HFF-Myc (cell line): ENCODE measurements around the gene HOXB3.
A peak's percentile ranks its signal among the peaks of the same experiment; 100 is the strongest.

Experiments used
- DNase-seq: peaks from one replicate; pipeline ENCODE4 v3.0.0-alpha.2; 2011; ENCODE audit warnings: low read depth; ENCODE audit errors: extremely low read depth
- H3K4me3 ChIP-seq: replicated peaks from 2 replicates; pipeline ENCODE4 v1.5.1; 2011; ENCODE audit warnings: low read depth, mild to moderate bottlenecking, control low read depth, low read length
- TF ChIP-seq, protein P1 (sequence below): IDR thresholded peaks from 2 replicates; pipeline ENCODE4 v1.5.1; 2012; ENCODE audit warnings: mild to moderate bottlenecking, low read depth, low read length, control low read depth; ENCODE audit errors: missing control alignments

The HOXB3 gene

DNA sequence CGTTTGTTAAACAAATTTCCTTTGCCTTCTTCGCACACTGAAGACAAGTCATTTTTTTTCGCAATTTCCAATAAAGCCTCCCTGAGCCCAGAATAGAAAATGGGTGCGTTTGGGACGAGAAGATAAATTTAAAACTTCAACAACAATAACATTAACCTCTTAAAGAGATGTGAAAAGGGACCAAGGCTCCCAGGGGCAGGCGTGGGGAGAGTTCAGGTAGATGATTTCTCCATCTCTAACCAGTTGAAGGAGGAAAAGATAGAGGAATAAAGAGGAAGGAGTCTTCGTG lies 10.6 kb downstream of the HOXB3 start:
- TF ChIP-seq, protein P1, sequence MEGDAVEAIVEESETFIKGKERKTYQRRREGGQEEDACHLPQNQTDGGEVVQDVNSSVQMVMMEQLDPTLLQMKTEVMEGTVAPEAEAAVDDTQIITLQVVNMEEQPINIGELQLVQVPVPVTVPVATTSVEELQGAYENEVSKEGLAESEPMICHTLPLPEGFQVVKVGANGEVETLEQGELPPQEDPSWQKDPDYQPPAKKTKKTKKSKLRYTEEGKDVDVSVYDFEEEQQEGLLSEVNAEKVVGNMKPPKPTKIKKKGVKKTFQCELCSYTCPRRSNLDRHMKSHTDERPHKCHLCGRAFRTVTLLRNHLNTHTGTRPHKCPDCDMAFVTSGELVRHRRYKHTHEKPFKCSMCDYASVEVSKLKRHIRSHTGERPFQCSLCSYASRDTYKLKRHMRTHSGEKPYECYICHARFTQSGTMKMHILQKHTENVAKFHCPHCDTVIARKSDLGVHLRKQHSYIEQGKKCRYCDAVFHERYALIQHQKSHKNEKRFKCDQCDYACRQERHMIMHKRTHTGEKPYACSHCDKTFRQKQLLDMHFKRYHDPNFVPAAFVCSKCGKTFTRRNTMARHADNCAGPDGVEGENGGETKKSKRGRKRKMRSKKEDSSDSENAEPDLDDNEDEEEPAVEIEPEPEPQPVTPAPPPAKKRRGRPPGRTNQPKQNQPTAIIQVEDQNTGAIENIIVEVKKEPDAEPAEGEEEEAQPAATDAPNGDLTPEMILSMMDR: no peak
- DNase-seq: no peak
- H3K4me3 ChIP-seq: no peak overlapping the region

DNA sequence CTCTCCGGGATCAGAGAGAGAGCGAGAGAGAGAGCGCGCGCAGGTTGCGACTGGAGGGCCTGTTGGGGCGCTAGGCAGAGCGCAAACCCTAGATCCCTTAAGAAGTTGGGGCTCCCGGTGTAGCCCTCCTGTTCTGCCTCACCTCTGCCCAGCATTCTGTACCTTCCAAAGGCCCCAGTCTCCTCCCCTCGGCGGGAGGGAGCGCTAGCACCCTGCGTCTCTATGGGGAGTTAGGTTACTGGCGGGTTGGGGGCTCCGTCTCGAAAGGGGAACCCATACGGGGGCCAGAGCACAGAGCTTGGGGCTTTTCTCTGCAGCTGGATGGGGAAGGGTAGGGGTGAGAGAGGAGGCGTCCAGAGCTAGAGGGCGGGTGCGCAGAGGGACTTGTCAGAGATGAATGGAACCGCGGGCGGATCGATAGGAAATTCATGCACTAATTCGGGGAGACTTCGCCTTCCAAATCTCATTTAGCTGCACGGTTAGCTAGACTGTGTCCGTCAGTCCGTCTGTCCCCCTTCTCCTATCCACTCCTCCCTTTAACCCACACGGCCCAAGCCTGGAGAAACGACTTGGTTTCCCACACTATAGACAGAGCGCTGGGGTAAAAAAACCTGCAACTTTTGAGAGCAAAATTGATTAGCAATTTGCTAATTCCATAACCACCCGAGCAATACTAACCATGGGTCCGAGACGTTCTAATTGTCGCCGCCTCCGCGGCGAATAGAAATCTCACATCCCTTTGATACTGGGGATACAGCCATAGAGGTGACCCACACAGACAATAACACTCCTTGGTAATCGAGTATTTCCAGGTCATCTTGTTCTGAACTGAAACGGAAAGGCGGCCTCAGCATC lies 11.2 kb downstream of the HOXB3 start:
- TF ChIP-seq, protein P1: no peak
- no peak for DNase-seq
- peak overlapping the region; percentile 12; the same call in 1 of the 2 replicates for H3K4me3 ChIP-seq

DNA sequence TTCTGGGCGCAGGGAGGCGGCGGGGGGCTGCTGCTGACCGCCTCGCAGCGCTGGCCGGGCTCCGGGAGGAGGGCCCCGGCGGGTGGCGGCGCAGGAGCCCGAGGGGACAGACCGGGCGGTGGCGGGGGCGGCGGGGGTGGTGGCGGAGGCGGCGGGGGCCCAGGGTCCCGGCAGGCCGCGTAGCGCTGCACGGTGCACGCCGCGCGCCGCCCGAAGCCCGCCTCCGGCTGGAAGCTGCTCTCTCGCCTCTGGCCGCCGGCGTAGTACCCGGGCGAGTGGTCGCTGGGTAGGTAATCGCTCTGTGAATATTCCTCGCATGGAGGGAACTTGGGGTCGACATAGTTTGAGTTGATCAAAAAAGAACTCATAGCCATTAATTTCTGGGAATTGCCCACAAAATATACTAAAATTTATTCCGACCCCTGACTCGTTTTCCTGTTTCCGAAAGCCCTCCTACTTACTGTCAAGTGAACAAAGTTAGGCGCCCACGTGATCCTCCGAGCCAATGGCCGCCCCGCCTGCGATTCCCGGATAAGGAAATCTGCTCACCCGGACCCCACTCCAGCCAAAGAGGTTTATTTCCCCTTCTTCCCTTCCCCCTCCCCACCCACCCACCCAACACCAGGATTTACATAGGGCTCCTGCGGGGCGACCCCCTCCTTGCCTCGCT lies 12.0 kb downstream of the HOXB3 start, which contains the start of gene HOXB4:
Gene HOXB4 (minus strand): TSS at position 405 of the 670 bp plus-strand sequence. CDS start 31 bp downstream, at position 374.
- DNase-seq: no peak
- TF ChIP-seq, protein P1: no peak
- peak within 1 kb of the TSS; percentile 31 for H3K4me3 ChIP-seq

DNA sequence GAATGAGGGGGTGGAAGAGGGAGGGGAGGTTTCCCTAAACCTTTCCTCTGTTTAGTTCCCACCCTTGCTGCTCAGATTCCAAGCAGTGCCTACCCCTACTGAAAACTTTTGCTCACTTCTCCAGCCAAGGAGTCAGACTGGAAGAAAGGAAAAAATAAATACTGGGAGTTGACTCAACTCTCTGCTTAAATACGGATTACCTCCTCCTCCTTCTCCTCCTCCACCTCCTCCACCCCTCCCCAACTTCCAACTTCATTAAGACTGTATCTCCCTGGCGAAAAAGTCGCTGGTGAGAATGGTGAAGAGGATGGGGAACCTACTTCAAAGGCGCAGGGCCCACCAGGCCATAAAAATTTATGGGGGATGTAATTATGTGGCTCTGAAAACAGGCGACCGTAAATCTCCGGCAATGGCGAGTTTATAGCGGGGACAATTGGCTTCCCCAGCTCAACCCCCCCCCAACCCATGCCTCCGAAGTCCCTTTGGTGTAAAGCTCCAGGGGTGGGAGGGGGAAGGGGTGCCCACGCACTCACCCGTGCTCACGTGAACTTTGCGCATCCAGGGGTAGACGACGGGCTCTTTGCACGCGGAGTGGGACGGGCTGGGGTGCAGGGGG lies 12.6 kb downstream of the HOXB3 start:
- peak overlapping the region; percentile 31 for H3K4me3 ChIP-seq
- TF ChIP-seq, protein P1: no peak
- DNase-seq: no peak

DNA sequence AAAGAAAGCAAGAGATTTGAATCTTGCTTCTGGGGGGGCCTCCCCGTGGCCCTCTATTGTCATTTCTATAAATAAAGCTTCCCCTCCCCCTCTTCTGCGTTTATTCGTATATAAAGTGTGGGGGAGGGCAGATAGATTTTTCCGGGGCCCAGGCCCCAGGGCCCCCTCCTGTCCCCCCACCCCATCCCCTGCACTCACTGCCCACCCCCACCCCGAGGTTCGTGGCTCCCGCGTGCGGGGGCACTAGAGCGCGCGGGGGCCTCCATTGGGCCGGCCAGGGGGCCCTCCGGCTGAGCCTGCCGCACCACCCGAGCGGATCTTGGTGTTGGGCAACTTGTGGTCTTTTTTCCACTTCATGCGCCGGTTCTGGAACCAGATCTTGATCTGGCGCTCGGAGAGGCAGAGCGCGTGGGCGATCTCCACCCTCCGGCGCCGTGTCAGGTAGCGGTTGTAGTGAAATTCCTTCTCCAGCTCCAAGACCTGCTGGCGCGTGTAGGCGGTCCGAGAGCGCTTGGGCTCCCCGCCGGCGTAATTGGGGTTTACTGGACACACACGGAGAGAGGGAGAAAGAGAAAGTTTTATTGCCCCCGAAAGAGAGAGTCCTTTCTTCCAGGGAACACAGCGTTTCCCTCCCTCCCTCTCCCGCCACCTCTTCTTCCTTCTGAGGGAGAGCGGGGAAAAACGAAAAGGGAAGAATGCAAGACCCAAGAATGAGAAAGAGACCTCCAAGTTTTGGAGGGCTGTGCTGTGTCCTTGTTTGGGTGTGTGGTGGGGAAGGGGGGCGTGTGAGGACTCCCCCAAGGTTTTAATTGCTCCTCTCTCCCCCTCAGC lies 13.3 kb downstream of the HOXB3 start:
- DNase-seq: no peak
- H3K4me3 ChIP-seq: peak overlapping the region; percentile 31
- TF ChIP-seq, protein P1: no peak
